Activated CD4-positive, alpha-beta T cell treated with anti-CD3 and anti-CD28 coated beads, Interleukin-10, Interleukin-2, amounts not matched to agents 100 ng/mL and 50 ng/mL, durations not matched to agents 16 hours and 8 hours (primary cell): ENCODE measurements around the gene HS3ST4.

Experiments used
- DNase-seq: peaks from one replicate; pipeline ENCODE4 v3.0.0-alpha.2; 2020

The HS3ST4 gene

GRCh38 chr16:26120729-26121128, 429.0 kb downstream of the HS3ST4 start:
- no peak for DNase-seq

GRCh38 chr16:26128296-26128695, 436.5 kb downstream of the HS3ST4 start:
- DNase-seq, result no peak

DNA sequence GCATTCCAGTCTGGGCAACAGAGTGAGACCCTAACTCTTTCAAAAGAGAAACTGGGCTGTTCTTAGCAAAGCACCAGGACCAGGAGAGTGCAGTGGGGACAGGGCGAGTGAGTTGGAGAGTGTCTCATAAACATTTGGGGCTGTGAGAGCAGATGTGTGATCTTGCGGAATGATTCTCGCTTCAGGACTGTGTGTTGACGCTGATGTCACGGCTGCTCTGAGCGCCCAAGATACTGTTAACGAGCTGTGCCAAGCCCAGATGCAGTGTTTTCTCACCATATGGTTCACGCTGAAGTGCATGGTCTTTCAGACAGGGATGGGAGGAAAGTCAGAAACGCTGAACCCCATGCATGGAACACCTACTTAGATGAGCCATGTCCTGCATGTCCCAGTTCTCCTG, 438.2 kb downstream of the HS3ST4 start:
- DNase-seq, result no peak

GRCh38 chr16:26133416-26134093, 441.8 kb downstream of the HS3ST4 start:
- no peak for DNase-seq

GRCh38 chr16:26134588-26134987, 442.8 kb downstream of the HS3ST4 start:
- no peak for DNase-seq

DNA sequence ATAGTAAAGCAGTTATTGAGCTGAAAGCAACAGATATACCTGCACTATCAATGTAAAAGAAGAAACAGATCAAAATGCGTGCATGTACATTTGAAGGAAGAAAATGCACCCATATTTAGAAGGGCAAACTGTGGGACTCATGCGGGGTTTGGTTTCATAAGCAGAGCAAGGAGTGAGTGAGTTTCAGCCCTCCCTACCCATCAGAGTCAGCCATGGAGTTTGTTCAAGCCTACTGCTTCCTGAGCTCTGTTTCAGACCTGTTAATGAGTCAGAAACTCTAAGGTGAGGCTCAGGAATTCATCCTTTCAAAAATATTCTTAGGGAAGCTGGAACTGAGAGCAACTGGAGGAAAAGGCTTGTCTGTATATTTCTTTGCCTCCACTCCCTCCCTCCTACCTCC, 446.2 kb downstream of the HS3ST4 start:
- no peak for DNase-seq

DNA sequence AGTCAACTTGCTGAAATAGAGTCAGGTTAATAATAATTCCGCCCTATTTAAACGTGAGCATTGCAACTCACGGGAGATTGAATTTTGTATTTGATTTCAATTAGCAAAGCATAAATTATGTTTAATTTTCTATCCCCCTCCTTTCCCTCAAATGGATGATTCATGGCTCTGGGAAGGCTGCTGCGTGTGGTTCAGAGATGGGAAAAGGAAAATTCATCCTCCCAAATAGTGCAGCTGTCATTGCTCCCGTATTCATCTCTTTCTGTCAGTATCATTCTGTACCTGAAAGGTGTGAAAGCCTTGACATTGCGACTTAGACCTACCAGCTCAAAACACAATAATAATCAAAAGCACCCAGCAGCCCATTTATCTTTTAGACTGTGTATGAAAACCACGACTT, 447.3 kb downstream of the HS3ST4 start:
- no peak for DNase-seq

DNA sequence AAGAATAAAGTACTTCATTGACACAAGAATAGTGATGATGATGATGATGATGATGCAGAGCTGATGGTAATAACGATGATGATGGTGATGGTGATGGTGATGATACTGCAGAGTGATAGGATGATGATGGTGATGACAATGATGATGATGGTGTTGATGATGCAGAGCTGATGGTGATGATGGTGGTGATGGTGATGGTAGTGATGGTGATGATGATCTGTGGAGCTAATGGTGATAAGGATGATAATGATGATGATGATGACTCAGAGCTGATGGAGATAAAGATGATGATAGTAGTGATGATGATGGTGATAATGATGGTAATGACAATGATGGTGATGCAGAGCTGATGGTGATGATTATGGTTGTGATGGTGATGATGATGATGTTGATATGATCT, 448.1 kb downstream of the HS3ST4 start:
- no peak for DNase-seq

DNA sequence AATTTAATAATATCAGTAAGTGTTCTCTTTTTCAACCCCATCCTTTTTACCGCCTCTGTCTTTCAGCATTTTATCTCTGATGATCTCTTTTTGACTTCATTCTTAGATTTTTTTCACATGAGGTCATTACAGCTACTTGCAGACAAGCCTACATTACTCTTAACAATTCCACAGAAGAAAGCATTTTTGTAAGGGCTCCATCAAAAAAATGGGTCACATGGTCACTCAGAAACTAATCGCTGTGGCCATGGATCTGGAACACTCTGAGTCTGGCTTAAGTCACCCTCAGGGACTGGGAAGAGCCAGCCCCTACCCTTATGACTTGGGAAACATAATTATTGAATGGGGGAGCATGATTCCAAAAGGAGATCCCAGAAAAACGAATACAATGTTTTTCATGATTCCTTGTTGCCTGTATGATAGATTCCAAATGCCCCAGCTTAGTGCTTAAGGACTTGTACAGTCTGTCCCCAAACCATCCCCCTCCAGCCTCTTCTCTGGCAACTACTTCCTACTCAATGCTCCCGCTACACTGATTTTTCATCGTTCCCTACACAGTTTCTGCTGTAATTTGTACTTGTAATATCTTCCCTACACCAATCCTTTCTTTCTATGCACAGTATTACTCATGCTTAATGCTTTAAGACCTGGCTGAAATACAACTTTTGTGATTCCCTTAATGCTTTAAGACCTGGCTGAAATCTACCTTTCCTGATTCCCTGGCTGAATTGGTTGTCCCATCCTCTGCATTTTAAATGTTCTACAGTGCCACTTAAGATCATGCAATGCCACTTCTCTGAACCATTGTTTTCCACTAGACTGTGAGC, 457.8 kb downstream of the HS3ST4 start:
- DNase-seq, result no peak

DNA sequence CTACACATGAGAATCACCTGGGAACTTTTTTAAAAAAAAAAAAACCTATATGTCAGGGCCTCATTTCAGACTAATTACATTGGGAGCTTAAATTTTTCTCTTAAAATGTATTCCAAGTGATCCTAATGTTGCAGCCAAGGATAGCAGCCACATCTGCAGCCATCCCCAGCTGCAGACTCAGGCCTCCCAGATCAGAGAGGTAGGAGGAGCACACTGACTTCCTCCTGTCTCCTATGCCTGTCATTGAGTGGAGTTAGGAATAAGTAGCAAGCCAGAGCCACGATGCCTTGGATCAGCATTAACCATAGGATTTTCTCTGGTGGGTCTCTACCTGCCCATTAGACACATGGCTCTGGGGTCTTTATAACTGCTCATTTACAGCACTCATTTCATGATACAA, 463.5 kb downstream of the HS3ST4 start:
- no peak for DNase-seq

DNA sequence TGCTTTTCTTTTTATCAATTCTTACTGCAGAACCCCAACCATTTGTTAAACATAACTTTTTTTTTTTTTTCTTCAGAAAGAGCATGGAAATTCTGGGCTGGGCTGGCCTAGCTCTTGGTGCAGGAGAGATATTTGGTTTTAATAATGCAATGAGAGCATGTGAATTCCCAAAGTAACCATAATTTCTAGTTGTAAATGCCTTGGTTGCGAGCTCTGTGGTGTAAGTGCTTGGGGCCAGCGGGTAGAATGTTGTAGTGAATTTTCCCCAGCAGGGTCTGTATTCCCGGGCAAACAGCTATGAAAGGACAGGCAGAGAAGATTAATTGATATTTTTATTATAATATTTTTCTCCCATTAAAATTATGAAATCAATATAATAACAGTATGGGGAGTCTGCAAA, 465.6 kb downstream of the HS3ST4 start:
- DNase-seq, result no peak

GRCh38 chr16:26158142-26158759, 466.5 kb downstream of the HS3ST4 start:
- no peak for DNase-seq

DNA sequence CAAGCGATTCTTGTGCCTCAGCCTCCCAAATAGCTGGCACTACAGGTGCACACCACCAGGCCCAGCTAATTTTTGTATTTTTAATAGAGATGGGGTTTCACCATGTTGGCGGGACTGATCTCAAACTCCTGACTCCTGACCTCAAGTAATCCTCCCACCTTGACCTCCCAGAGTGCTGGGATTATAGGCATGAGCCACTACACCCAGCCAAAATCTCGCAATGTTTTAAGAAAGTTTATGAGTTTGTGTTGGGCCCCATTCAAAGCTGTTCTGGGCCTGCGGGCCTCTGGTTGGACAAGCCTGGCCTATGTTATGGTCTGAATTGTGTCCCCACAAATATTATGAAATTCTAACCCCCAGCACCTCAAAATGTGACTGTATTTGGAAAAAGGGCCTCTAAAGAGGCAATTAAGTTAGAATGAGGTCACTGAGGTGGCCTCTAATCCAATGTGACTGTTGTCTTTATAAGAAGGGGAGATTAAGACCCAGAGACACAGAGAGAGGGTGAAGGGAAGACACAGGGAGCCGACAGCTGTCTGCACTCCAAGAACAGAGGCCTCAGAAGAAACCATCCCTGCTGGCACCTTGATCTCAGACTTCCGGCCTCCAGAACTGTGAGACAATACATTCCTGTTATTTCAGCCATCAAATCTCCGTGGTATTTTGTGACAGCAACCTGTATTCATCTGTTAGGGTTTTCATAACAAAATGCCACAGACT, 469.9 kb downstream of the HS3ST4 start:
- DNase-seq, result no peak

DNA sequence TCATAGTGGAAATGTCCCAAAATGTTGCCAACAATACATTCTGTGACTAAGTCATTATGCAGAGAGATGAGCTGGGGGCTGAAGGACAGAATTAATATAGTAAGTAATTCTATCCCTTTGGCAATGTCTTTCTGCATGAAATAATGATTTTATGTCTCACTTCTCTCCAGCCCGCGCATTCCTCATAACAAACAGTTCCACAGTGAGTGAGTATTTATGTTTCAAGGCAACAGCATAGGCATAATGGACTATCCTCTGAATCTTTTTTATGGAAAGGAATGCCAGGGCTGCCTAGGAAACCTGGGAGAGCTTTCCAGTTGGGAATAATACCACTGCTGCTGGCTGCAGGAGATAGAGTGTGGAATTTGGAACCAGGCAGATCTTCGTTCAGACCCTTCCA, 477.7 kb downstream of the HS3ST4 start:
- DNase-seq, result no peak

GRCh38 chr16:26175944-26176343, 484.2 kb downstream of the HS3ST4 start:
- DNase-seq, result no peak

DNA sequence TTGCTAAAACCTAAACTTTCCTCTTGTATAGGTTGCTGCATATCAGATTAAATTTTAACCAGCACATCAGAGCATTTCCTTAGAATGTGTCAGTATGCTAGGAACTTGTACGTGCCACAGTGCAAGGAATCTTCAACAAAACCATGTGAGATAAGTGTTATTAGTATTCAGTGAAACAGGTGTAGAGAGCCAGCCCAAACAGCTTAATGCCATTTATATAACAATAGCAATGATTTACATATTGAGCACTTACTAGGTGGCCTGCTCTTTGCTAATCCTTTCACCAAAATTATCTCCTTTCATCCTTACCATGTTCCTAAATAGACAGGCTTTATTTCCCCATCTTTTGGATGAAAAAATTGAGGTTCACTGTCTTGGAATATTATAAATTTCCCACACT, 485.7 kb downstream of the HS3ST4 start:
- no peak for DNase-seq

GRCh38 chr16:26178298-26178697, 486.5 kb downstream of the HS3ST4 start:
- DNase-seq, result no peak

GRCh38 chr16:26186091-26186615, 494.4 kb downstream of the HS3ST4 start:
- DNase-seq, result no peak
